H1 (cell line): ENCODE data around the gene COMMD6. TPM values are rescaled to one million over a fixed set of nuclear protein-coding genes. Genes with fewer than 3 reads are reported as not detected.

Source experiments
- CTCF ChIA-PET: fragments of 300-600 bp; sonication (Branson Sonifier 250); formaldehyde crosslinking; loops from one replicate; lab custom pipeline; 2021; ENCODE audit not compliant: partially characterized antibody; lab: Charles Lee
- POLR2A ChIA-PET: fragments of 300-600 bp; sonication (Branson Sonifier 250); formaldehyde crosslinking; loops from one replicate; lab custom pipeline; 2021; ENCODE audit warnings: inconsistent platforms; ENCODE audit not compliant: partially characterized antibody; lab: Charles Lee
- DNase-seq, 2 experiments: peaks; one replicate each; pipeline versions ENCODE4 v3.0.0 to v3.0.0-alpha.2; 2010 to 2022; ENCODE audit warnings: low spot score in 2 of 2, low read depth in 1 of 2, mixed read lengths in 1 of 2
- FAIRE-seq: peaks from 2 replicates; lab custom pipeline; 2011; peaks lifted over from hg19 to GRCh38; lab: Jason Lieb, UNC
- H2AFZ ChIP-seq: 2 replicates; pipeline ENCODE4 v1.8.1; 2012; ENCODE audit warnings: low read length, inconsistent platforms
- H2AK5ac ChIP-seq: 2 replicates; pipeline ENCODE4 v1.6.1; 2013; ENCODE audit warnings: low read depth, low read length
- H2BK120ac ChIP-seq: replicated peaks from 2 replicates; pipeline ENCODE3; 2013; ENCODE audit warnings: low read depth, low read length, inconsistent platforms
- H2BK12ac ChIP-seq: 2 replicates; pipeline ENCODE4 v1.6.1; 2013; ENCODE audit warnings: low read depth, low read length
- H2BK15ac ChIP-seq: 2 replicates; pipeline ENCODE4 v1.6.1; 2013; ENCODE audit warnings: low read length
- H2BK20ac ChIP-seq: 2 replicates; pipeline ENCODE4 v1.6.1; 2013; ENCODE audit warnings: low read length
- H2BK5ac ChIP-seq: 2 replicates; pipeline ENCODE4 v1.6.1; 2013; ENCODE audit warnings: low read depth, low read length
- H3K14ac ChIP-seq: 2 replicates; pipeline ENCODE4 v1.6.1; 2013; ENCODE audit warnings: inconsistent platforms; ENCODE audit not compliant: insufficient read length
- H3K18ac ChIP-seq: 2 replicates; pipeline ENCODE4 v1.6.1; 2013; ENCODE audit warnings: low read length; ENCODE audit errors: extremely low read depth
- H3K23ac ChIP-seq: 2 replicates; pipeline ENCODE4 v1.6.1; 2013; ENCODE audit warnings: inconsistent platforms; ENCODE audit not compliant: insufficient read length
- H3K23me2 ChIP-seq: 2 replicates; pipeline ENCODE4 v1.6.1; 2013; ENCODE audit warnings: low read depth, low read length
- H3K27ac ChIP-seq: 2 replicates; pipeline ENCODE4 v1.6.1; 2011; ENCODE audit warnings: low read depth, low read length, inconsistent platforms
- H3K27me3 ChIP-seq, 4 experiments: replicated peaks in 1 of 4; 1 replicate in 1 of 4; 2 replicates in 3 of 4; pipeline versions ENCODE4 v1.6.1 to v1.8.1; 2011 to 2013; ENCODE audit warnings: low read length in 3 of 4, mild to moderate bottlenecking in 3 of 4, inconsistent platforms in 2 of 4, mixed read lengths in 2 of 4, moderate library complexity in 1 of 4; ENCODE audit not compliant: control insufficient read depth in 3 of 4, insufficient read depth in 3 of 4; ENCODE audit errors: extremely low read depth in 1 of 4
- H3K36me3 ChIP-seq, 4 experiments: 2 replicates each; pipeline versions ENCODE4 v1.6.1 to v1.8.1; 2011 to 2013; ENCODE audit warnings: mild to moderate bottlenecking in 4 of 4, low read length in 3 of 4, moderate library complexity in 2 of 4, control low read depth in 1 of 4, inconsistent platforms in 1 of 4; ENCODE audit not compliant: insufficient read depth in 4 of 4, control insufficient read depth in 2 of 4
- H3K4ac ChIP-seq: replicated peaks from 2 replicates; pipeline ENCODE3; 2013; ENCODE audit warnings: low read length, low read depth, mixed read lengths, inconsistent platforms; ENCODE audit not compliant: insufficient read length
- H3K4me1 ChIP-seq, 4 experiments: replicated peaks in 1 of 4; 1 replicate in 1 of 4; 2 replicates in 3 of 4; pipeline versions ENCODE4 v1.6.1 to v1.8.1; 2011 to 2013; ENCODE audit warnings: low read length in 3 of 4, inconsistent platforms in 2 of 4, mixed read lengths in 1 of 4; ENCODE audit not compliant: insufficient read depth in 4 of 4, control insufficient read depth in 3 of 4
- H3K4me2 ChIP-seq, 2 experiments: 2 replicates each; pipeline versions ENCODE4 v1.6.1 to v1.8.1; 2011 to 2013; ENCODE audit warnings: low read depth in 2 of 2, low read length in 2 of 2, control low read depth in 1 of 2, inconsistent platforms in 1 of 2, mild to moderate bottlenecking in 1 of 2; ENCODE audit not compliant: insufficient read depth in 1 of 2
- H3K4me3 ChIP-seq, 4 experiments: fragments of 200-600, 300-600 bp in 1 of 4; sonication (generic), shearing (Covaris generic), sonication (Bioruptor Twin) in 1 of 4; 2 replicates each; pipeline versions ENCODE4 v1.5.1 to v1.8.1; 2011 to 2016; ENCODE audit warnings: low read length in 4 of 4, low read depth in 3 of 4, control low read depth in 2 of 4, inconsistent platforms in 2 of 4, mild to moderate bottlenecking in 2 of 4, mixed read lengths in 1 of 4, moderate library complexity in 1 of 4; ENCODE audit not compliant: insufficient read depth in 2 of 4; ENCODE audit errors: extremely low read depth in 1 of 4
- H3K56ac ChIP-seq: replicated peaks from 2 replicates; pipeline ENCODE3; 2013; ENCODE audit warnings: low read depth, mild to moderate bottlenecking, mixed read lengths, low read length, inconsistent platforms; ENCODE audit not compliant: insufficient read length
- H3K79me1 ChIP-seq: 2 replicates; pipeline ENCODE4 v1.6.1; 2013; ENCODE audit warnings: low read depth, low read length, control low read depth
- H3K79me2 ChIP-seq, 2 experiments: 2 replicates each; pipeline versions ENCODE4 v1.6.1 to v1.8.1; 2012 to 2013; ENCODE audit warnings: low read length in 2 of 2, mild to moderate bottlenecking in 2 of 2, inconsistent platforms in 1 of 2; ENCODE audit not compliant: insufficient read depth in 2 of 2, control insufficient read depth in 1 of 2
- H3K9ac ChIP-seq, 4 experiments: replicated peaks in 1 of 4; 1 replicate in 1 of 4; 2 replicates in 3 of 4; pipeline versions ENCODE4 v1.6.1 to v1.8.1; 2011 to 2013; ENCODE audit warnings: low read depth in 3 of 4, low read length in 3 of 4, control low read depth in 2 of 4, mild to moderate bottlenecking in 2 of 4, moderate library complexity in 2 of 4, inconsistent platforms in 1 of 4; ENCODE audit errors: extremely low read depth in 1 of 4
- H3K9me3 ChIP-seq, 2 experiments: 2 replicates each; pipeline versions ENCODE4 v1.6.1 to v1.8.1; 2012 to 2013; ENCODE audit warnings: mild to moderate bottlenecking in 2 of 2, moderate library complexity in 2 of 2, control low read depth in 1 of 2, inconsistent platforms in 1 of 2, low read depth in 1 of 2, low read length in 1 of 2, mixed read lengths in 1 of 2; ENCODE audit not compliant: insufficient read depth in 2 of 2
- H4K20me1 ChIP-seq, 2 experiments: replicated peaks in 1 of 2; 2 replicates each; pipeline versions ENCODE3 to v1.8.1; 2011 to 2013; ENCODE audit warnings: inconsistent platforms in 2 of 2, low read length in 2 of 2, mild to moderate bottlenecking in 1 of 2; ENCODE audit not compliant: insufficient read depth in 2 of 2, control insufficient read depth in 1 of 2
- H4K5ac ChIP-seq: 2 replicates; pipeline ENCODE4 v1.6.1; 2013; ENCODE audit warnings: low read length, low read depth, mixed read lengths, inconsistent platforms; ENCODE audit not compliant: insufficient read length
- H4K8ac ChIP-seq: 2 replicates; pipeline ENCODE4 v1.8.0; 2013; ENCODE audit warnings: mild to moderate bottlenecking, moderate library complexity, low read length, inconsistent platforms; ENCODE audit not compliant: insufficient read depth; ENCODE audit errors: extremely low read depth
- H4K91ac ChIP-seq: replicated peaks from 2 replicates; pipeline ENCODE3; 2013; ENCODE audit warnings: low read length, mixed read lengths, inconsistent platforms; ENCODE audit not compliant: insufficient read length
- GABPA ChIP-seq: IDR thresholded peaks from 2 replicates; pipeline ENCODE4 v1.6.1; 2011; ENCODE audit warnings: mild to moderate bottlenecking, low read length, moderate library complexity, borderline replicate concordance; ENCODE audit not compliant: insufficient read depth
- SIN3A ChIP-seq, 2 experiments: IDR thresholded peaks in 1 of 2; conservative IDR thresholded peaks in 1 of 2; 2 replicates each; pipeline ENCODE4 v1.6.1; 2011 to 2012; ENCODE audit warnings: low read length in 2 of 2, improper control_type of control experiment in 1 of 2, low read depth in 1 of 2, mild to moderate bottlenecking in 1 of 2
- SP2 ChIP-seq: IDR thresholded peaks from 2 replicates; pipeline ENCODE4 v1.6.1; 2012; ENCODE audit warnings: mild to moderate bottlenecking, low read length, inconsistent platforms
- SP4 ChIP-seq: IDR thresholded peaks from 2 replicates; pipeline ENCODE4 v1.6.1; 2012; ENCODE audit warnings: low read length, inconsistent platforms
- TEAD4 ChIP-seq: IDR thresholded peaks from 2 replicates; pipeline ENCODE4 v1.6.1; 2012; ENCODE audit warnings: low read depth, low read length, inconsistent platforms, mixed read lengths
- WGBS, 2 experiments: shearing (Covaris generic) in 1 of 2; methylation state at CpG; one replicate each; pipeline versions ENCODE4 v1.1.6 to v1.1.7; 2013 to 2015; ENCODE audit warnings: low lambda C conversion rate in 2 of 2, mixed read lengths in 2 of 2, inconsistent platforms in 1 of 2, low coverage in 1 of 2, missing lambda C conversion rate in 1 of 2; ENCODE audit not compliant: insufficient replicate concordance in 2 of 2, insufficient coverage in 1 of 2, insufficient read length in 1 of 2; ENCODE audit errors: extremely low coverage in 1 of 2, missing lambda C conversion rate in 1 of 2; 5-methylcytosine and 5-hydroxymethylcytosine counted together
- polyA plus RNA-seq, 7 experiments: library from polyadenylated mRNA; depleted of rRNA in 3 of 7; stranded (reverse) in 5 of 7; unstranded in 2 of 7; fragments of >200 nt in 5 of 7; fragments of 200-250 nt in 2 of 7; gene quantifications; 1 replicate in 5 of 7; 2 replicates in 1 of 7; 4 replicates in 1 of 7; pipeline versions ENCODE4 v1.2.1 to v1.2.3, GENCODE V29; 2011 to 2013; ENCODE audit warnings: missing spikeins in 2 of 7, mixed read lengths in 2 of 7
- total RNA-seq: library from RNA; stranded (reverse); fragmentation: NEBNext Ultra II Directional; extraction: Animal tissue kit (Norgen Biotek cat#: 25700); gene quantifications from 2 replicates; pipeline ENCODE4 v1.2.1, GENCODE V29; 2021

Gene COMMD6
- total and polyA plus RNA-seq, 2 of the 8 experiments (the other 6 are each of a cell fraction or from before 2014, with no cell fraction given) = 53.2 to 122 TPM

GRCh38 chr13:75581874-75582640 lies 44.4 kb upstream of the COMMD6 start:
- no peaks in the 10 kb centered on the region for H3K79me1 ChIP-seq
- H3K9ac ChIP-seq = no peak overlapping the region
- H2BK15ac ChIP-seq = no peak overlapping the region
- no peak overlapping the region for H3K4me2 ChIP-seq
- no peaks in the 10 kb centered on the region for H3K79me2 ChIP-seq
- no peak for FAIRE-seq
- H4K91ac ChIP-seq = no peak overlapping the region
- no peak overlapping the region for H3K23ac ChIP-seq
- H4K8ac ChIP-seq = no peak overlapping the region
- H3K23me2 ChIP-seq = no peaks in the 10 kb centered on the region
- H4K20me1 ChIP-seq = no peaks in the 10 kb centered on the region
- no peak overlapping the region for H3K14ac ChIP-seq
- 89% methylated on average over 2 of the region's 2 CpGs; no CpG with 5 or more reads in 1 of the 2 experiments for WGBS, 2 experiments
- H3K9me3 ChIP-seq = peaks cover 2 to 8% of the 10 kb centered on the region in 2 experiments; a peak in 2 of 4 replicates
- no peak overlapping the region for H2BK12ac ChIP-seq
- no peak overlapping the region for H4K5ac ChIP-seq
- TF ChIP-seq GABPA = no peak
- TF ChIP-seq SIN3A (conservative IDR thresholded peaks at IDR 0.05 in 1 of 2, IDR thresholded peaks at IDR 0.05 in 1 of 2; ENCODE audit: low read depth in 1 of 2, low read length in 2 of 2) = no peak
- no peak for TF ChIP-seq TEAD4
- TF ChIP-seq SP4 = no peak
- TF ChIP-seq SP2 = no peak
- ChIA-PET CTCF (no interaction called here), POLR2A (no interaction called here)
- no peaks in the 10 kb centered on the region for H3K4me1 ChIP-seq
- H3K56ac ChIP-seq = no peak overlapping the region
- no peak overlapping the region for H2AK5ac ChIP-seq
- no peak overlapping the region for H3K4ac ChIP-seq
- no peak overlapping the region for H2BK20ac ChIP-seq
- no peak overlapping the region for H2BK120ac ChIP-seq
- DNase-seq = no peak
- H3K4me3 ChIP-seq = no peak overlapping the region
- peaks cover 0 to 9% (median 1%) of the 10 kb centered on the region in 4 experiments; a peak in 3 of 8 replicates for H3K36me3 ChIP-seq
- H3K27ac ChIP-seq = no peak overlapping the region
- H3K18ac ChIP-seq = no peak overlapping the region
- H2AFZ ChIP-seq = no peak overlapping the region
- H2BK5ac ChIP-seq = no peak overlapping the region
- no peaks in the 10 kb centered on the region for H3K27me3 ChIP-seq
